HG02588 (cell line): ENCODE data around the gene R3HDML.
A peak's percentile ranks its signal among the peaks of the same experiment; 100 is the strongest.
"Not testable (repeated sequence)": the region's sequence is repeated elsewhere in the genome, so short reads cannot be mapped to it uniquely, and the experiment has no call there.

Source experiments
- ATAC-seq: cut with Tn5 transposase; IDR thresholded peaks from one replicate; pipeline ENCODE4 v1.9.1; 2021; ENCODE audit warnings: mild to moderate bottlenecking, moderate library complexity; ENCODE audit not compliant: unreplicated experiment

R3HDML gene, protein sequence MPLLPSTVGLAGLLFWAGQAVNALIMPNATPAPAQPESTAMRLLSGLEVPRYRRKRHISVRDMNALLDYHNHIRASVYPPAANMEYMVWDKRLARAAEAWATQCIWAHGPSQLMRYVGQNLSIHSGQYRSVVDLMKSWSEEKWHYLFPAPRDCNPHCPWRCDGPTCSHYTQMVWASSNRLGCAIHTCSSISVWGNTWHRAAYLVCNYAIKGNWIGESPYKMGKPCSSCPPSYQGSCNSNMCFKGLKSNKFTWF

GRCh38 chr20:44336725-44337380, at the start of gene R3HDML:
Gene R3HDML (plus strand): TSS chr20:44337043. CDS start chr20:44337158, 115 bp downstream.
- no peak for ATAC-seq

- ATAC-seq: no peak
Observed at GRCh38 chr20:44287272-44288097, 49.4 kb upstream of the R3HDML start.

DNA sequence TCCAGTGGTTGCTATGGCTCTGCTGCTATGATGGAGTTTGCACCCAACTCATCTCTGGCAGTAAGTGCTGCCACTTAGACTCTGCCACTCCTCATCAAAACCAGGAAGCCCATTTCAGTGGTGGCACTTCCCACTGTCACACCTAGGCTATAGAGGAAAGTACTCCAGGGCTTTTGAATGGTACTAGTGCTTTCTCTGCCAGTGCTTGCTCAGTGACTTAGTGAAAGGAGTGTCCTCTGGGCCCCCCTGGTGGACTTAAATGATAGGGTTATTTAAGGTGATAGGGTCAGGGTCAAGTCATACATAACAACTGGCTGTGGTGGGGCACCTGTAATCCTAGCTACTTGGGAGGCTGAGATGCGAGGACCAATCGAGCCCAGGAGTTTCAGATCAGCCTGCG, 48.6 kb upstream of the R3HDML start:
- no peak for ATAC-seq

GRCh38 chr20:44291754-44292153, 45.1 kb upstream of the R3HDML start:
- ATAC-seq: no peak

- ATAC-seq: no peak
Observed at GRCh38 chr20:44296011-44296410, 40.8 kb upstream of the R3HDML start.

DNA sequence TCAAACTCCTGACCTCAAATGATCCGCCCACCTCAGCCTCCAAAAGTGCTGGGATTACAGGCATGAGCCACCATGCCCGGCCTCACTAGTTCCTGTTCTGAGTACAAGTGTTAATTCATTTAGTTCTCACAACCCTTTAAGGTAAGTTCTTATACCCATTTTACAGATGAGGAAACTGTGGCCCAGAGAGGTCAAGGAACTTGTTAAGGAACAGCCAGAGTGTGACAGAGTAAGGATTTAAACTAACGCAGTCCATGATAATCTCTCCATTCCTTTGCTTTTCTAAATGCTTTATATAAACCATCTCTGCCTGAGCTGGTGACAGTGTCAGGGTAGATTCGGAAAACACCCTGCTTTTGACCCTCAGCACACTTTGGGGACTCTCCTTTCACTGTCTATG, 39.1 kb upstream of the R3HDML start:
- ATAC-seq: no peak

DNA sequence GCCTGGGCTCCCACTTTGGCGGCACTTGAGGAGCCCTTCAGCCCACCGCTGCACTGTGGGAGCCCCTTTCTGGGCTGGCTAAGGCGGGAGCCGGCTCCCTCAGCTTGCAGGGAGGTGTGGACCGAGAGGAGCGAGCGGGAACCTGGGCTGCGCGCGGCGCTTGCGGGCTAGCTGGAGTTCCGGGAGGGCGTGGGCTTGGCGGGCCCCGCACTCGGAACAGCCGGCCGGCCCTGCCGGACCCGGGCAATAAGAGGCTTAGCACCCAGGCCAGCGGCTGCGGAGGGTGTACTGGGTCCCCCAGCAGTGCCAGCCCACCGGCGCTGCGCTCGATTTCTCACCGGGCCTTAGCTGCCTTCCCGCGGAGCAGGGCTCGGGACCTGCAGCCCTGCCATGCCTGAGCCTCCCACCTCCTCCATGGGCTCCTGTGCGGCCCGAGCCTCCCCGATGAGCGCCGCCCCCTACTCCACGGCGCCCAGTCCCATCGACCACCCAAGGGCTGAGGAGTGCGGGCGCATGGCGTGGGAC, 37.8 kb upstream of the R3HDML start:
- not testable (repeated sequence) for ATAC-seq

DNA sequence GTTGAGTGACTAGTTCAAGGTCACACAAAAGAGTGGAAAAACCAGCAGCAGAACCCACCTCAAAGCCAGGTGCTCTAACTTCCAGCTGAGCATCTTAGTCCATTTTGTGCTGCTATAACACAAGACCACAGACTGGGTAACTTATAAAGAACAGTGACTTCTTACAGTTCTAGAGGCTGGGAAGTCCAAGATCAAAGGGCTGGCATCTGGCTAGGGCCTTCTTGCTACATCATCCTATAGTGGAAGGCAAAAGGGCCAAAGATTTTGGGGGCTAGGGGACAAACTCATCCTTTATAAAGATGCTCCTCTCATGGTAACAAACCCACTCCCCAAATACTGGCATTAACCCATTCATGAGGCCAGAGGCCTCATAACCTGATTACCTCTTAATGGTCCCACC, 35.6 kb upstream of the R3HDML start:
- no peak for ATAC-seq

- no peak for ATAC-seq
Observed at GRCh38 chr20:44302026-44302669, 34.7 kb upstream of the R3HDML start.

- ATAC-seq: no peak
Observed at GRCh38 chr20:44302736-44303135, 34.1 kb upstream of the R3HDML start.

DNA sequence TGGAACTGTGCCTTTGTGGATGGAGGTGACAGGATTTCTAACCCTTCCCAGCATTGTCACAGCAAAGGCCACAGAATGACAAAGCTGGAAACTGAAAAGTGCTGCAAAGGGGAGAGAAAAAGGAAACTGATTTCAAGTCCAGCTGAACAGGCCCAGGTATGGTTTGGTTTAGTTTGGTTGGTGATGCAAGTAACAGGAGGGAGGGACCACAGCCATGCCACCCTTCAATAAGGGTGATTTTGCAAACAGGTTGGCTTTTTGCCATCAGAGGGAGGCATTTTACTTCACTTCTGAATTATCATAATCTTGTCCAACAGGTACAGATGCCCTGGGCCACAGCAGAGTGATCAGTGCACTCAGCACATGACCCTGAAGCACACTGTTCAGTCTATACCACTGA, 32.5 kb upstream of the R3HDML start:
- no peak for ATAC-seq

DNA sequence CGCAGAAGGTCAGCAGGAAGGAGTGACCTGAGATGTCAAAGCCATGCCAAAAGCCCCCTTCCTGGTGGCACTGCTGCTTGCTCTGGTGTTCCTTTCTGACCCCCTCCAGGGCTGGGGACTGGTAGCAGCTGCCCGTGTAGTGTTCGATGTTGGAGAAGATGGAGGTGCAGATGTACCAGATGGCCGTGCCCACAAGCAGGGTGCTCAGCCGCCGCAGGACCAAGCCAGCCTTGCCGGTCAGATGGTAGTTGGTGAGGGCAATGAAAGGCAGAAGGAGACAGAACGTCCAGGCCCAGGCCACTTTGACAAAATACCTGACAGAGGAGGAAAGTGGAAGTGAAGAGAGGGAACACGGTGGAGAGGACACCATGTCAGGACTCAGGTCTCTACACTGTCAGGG, 29.9 kb upstream of the R3HDML start:
- no peak for ATAC-seq

DNA sequence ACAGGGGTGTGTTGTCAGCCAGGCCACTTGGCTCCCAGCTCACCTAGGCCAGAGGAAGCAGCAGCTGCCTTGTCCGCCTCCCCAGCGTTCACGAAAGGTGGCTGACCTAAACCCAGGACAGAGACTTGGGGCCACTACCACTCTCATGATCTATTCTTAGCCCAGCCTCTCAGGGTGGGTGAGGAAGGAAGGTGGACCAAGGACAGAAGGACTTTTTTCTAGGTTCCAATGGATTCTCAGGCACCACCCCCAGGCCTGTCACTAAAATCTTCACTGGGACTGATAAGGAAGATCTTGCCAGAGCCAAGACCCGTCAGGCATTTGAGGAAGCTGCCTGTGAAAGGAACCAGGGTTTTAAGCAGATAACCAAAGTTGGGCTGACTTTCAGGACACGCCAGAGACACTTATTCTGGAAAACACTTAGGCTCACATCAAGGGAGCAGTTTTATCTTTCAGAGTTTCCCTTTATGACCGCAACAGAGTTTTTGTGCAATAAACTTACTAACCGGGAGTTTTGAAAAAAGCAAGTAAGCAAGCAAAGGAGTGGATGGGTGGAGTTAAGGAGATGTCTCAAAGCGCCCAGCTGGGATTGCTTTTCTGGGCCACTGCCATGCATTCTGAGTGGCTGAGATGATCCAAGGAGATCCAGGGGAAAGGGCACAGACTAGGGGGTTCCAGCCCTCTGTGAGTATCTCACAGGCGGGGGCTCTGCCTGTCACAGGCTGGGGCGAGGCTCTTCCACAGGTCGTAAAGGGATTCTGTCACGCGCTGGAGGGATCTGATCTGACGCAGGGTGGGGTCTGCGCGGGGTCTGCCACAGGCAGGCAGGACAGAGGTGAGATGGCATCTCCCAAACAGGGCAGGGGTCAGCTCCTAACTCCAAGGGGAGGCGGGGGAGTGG, 26.8 kb upstream of the R3HDML start:
- ATAC-seq: no peak

DNA sequence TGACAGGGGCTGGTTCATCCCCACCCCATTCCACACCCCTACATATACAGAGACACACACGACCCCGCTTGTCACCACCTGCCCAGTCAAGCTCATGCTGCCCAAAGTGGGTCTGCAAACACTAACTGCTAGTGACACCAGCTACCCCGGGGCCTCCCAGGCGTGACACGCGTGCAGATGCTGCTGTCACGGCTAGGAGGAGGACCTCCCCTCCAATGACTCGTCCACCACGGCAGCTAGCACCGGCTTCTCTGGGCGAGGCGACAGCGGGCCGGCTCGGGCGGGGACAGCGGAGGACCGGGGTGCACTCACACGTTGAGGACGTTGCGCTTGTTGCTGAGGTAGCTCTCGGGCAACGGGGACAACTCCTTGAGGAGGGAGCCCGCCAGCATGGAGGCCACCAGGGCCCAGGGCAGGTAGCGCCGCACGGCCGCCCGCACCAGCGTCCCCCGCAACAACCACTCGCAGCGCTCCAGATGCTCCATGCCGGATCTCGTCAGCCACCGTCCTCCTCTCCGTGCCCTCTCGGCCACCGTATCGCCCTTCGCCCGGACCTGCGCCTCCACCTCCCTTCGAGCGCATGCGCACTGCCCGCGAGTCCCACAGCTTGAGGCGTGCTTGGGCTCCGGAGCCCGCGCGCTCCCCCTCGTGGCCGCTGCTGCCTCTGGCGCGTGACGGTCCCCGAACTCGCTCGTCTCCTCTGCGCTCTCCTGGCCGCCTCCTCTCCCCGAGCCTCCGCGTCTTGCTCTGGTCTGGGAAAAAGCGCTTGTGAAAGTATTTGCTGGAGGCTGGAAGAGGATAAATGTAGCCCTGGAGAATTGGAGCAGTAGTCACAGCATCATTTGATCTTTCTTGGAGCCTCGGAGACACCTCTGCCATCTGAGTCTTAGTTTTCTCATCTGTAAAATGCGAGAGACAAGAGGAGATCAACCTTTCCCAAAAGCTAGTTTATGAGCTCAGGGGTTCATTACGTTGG, 25.9 kb upstream of the R3HDML start, which contains the start of gene FITM2:
Gene FITM2 (minus strand): TSS at position 539 of the 976 bp plus-strand sequence. CDS start 54 bp downstream, at position 485.
- ATAC-seq: peak; percentile 93

- ATAC-seq: no peak
Observed at GRCh38 chr20:44314870-44315269, 22.0 kb upstream of the R3HDML start.

DNA sequence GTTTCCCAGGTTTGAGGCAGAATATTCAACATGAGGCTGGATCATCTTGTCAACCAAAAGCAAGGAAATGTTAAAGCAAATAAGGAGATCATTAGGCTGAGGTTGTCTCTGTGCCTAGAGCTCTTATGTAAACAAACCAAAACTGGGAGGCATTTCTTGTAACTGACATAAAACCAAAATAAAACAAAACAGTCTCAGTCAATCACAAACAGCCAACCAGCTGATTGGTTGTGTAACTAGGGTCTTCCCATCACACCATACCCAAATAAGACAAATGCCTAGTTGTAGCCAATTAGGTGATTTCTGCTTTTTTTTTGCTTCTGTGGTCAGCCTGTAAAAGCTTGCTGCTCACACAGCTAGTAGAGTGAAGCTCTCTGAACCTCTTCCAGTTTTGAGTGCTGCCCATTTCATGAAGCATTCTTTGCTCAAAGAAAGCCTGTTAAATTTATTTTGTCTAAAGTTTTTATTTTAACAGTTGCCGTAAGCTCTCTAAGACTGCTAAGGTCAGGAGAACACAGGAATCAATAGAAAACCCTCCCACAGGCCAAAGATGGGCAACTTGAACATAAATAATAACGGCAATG, 16.9 kb upstream of the R3HDML start:
- ATAC-seq: no peak

GRCh38 chr20:44324343-44324742, 12.5 kb upstream of the R3HDML start:
- ATAC-seq: no peak

GRCh38 chr20:44326391-44327159, 10.3 kb upstream of the R3HDML start:
- ATAC-seq: no peak
